Activated T-helper 2 cell treated with anti-CD3 and anti-CD28 coated beads, Interferon-gamma antibody, Interleukin-2, Interleukin-4, amounts not matched to agents 10 μg/mL and 5 μg/mL and 100 μg/mL, durations not matched to agents 14 hours and 24 hours and 36 hours (primary cell): ENCODE data around the gene FIZ1. TPM values are rescaled to one million over a fixed set of nuclear protein-coding genes. Genes with fewer than 3 reads are reported as not detected.
A peak's percentile ranks its signal among the peaks of the same experiment; 100 is the strongest.

Source experiments
- DNase-seq: peaks from one replicate; pipeline ENCODE4 v3.0.0; 2021; ENCODE audit warnings: low spot score
- H3K27ac Mint-ChIP-seq: one replicate; pipeline ENCODE4 v1.8.0; 2021; ENCODE audit warnings: mixed read lengths
- H3K27me3 Mint-ChIP-seq: one replicate; pipeline ENCODE4 v1.8.0; 2021; ENCODE audit warnings: low read depth, mixed read lengths
- H3K36me3 Mint-ChIP-seq: one replicate; pipeline ENCODE4 v1.8.0; 2021; ENCODE audit warnings: low read depth, mixed read lengths
- H3K4me1 Mint-ChIP-seq: one replicate; pipeline ENCODE4 v1.8.0; 2021; ENCODE audit warnings: low read depth, mixed read lengths
- H3K4me3 Mint-ChIP-seq: one replicate; pipeline ENCODE4 v1.8.0; 2021; ENCODE audit warnings: low read depth, mild to moderate bottlenecking, moderate library complexity, mixed read lengths
- H3K9me3 Mint-ChIP-seq: one replicate; pipeline ENCODE4 v1.8.0; 2021; ENCODE audit warnings: mixed read lengths
- intact Hi-C: fragments of 100-400 bp; cut with micrococcal nuclease; formaldehyde crosslinking; loops from one replicate; pipeline ENCODE4 v1.15.1; 2023
- total RNA-seq: library from RNA; stranded (reverse); gene quantifications from 2 replicates; pipeline ENCODE4 v1.2.3, GENCODE V29; 2022

FIZ1 gene
- total RNA-seq, 1 donor from 2014 or later, result 18.9 TPM

DNA sequence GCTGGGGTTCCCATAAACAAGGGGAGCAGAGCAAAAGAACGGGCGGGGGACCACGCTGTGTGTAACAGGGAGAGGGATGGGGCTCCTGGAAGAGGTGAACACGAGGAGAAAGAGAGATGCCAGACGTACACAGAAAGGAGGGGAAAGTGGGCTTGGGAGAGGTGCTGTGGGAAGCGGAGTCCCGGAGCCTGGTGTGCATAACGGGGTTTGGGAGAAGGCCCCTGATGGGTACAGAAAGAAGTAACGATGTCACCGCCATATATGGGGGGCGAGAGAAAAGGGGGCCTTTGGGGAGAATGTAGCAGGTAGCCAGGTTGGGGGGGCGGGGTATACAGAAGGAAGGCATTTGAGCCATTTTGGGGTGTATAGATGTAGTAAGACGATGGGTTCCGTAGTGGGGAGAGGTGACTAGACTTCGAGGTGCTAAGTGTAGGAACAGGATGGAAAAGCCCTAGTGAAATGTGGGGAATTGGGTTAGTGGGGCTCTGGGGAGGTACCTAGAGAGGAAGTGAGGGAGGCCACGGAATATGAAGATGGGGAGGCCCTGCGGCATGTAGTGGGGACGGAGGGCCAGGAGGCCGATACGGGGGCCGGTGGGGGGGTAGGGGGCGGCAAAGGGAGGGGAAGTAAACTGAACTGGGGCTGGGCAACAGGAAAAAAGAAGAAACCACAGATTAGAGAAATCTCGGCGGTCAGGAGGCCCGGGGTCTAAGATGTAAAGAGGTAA, 42.3 kb upstream of the FIZ1 start:
- H3K9me3 Mint-ChIP-seq, result no peaks in the 10 kb centered on the region
- H3K36me3 Mint-ChIP-seq, result peaks cover 62% of the 10 kb centered on the region
- H3K4me1 Mint-ChIP-seq, result peaks cover 38% of the 10 kb centered on the region
- H3K4me3 Mint-ChIP-seq, result peak overlapping the region; percentile 99
- peak; percentile 25 for DNase-seq
- H3K27ac Mint-ChIP-seq, result peak overlapping the region; percentile 95
- no peaks in the 10 kb centered on the region for H3K27me3 Mint-ChIP-seq
- intact Hi-C loops, result loop anchor here (5.0 to 10.0 kb wide), 3 partner anchors 36 to 387 kb away; partner anchors contain the start of genes EPN1, PPP6R1 and RPL28

DNA sequence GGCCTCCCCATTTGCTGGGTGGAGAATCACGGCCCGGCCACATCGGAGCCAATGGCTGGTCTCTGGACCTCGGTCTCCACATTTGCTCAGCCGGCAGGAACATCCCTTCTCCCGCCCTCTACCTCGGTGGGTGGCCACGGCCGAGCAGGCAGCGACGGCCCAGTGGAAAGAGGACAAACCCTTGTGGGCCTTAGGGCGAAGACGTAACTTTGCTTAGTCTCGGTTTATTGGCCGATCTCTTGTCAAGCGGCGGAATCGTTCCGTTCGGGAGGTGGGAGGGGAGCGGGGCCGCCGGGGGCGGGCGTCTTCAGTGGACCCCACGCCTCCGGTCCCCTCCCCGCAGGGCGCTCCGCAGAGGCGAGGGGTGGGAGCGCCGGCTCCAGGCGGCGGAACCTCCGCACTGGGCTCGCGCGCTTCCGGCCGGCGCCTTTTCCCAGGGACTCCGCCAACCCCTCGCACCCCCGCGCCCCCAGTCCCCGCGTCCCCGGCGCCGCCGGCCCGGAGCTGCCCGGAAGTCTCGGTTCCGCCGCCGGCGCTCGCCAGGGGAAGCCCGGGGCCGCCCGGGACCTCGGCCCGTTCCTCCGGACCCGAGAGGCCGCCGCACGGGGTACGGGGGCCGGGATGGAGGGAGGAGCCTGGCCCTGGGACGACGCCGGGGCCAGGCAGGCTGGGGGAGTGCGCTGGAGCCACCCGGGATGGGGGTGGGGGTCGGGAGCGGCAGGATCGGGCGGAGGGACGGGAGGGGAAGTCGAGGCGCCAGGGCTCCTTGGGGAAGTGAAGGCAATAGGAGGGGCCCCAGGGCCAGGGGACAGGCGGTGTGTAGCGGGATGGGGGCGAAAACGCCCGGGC, 41.5 kb upstream of the FIZ1 start, which contains the start of gene ZNF580:
TSS of gene ZNF580 (plus strand) at position 426 of the 849 bp plus-strand sequence. CDS start 1,507 bp downstream, outside the sequence.
- H3K9me3 Mint-ChIP-seq, result no peaks in the 10 kb centered on the region
- peak within 1 kb of the TSS; percentile 95 for H3K27ac Mint-ChIP-seq
- H3K27me3 Mint-ChIP-seq, result no peaks in the 10 kb centered on the region
- DNase-seq, result peak; percentile 51
- peaks cover 46% of the 10 kb centered on the region for H3K4me1 Mint-ChIP-seq
- intact Hi-C loops, result loop anchor here (5.0 to 10.0 kb wide), 3 partner anchors 36 to 386 kb away; partner anchors contain the start of genes EPN1, PPP6R1 and RPL28
- H3K36me3 Mint-ChIP-seq, result peaks cover 67% of the 10 kb centered on the region
- H3K4me3 Mint-ChIP-seq, result peak within 1 kb of the TSS; percentile 99

DNA sequence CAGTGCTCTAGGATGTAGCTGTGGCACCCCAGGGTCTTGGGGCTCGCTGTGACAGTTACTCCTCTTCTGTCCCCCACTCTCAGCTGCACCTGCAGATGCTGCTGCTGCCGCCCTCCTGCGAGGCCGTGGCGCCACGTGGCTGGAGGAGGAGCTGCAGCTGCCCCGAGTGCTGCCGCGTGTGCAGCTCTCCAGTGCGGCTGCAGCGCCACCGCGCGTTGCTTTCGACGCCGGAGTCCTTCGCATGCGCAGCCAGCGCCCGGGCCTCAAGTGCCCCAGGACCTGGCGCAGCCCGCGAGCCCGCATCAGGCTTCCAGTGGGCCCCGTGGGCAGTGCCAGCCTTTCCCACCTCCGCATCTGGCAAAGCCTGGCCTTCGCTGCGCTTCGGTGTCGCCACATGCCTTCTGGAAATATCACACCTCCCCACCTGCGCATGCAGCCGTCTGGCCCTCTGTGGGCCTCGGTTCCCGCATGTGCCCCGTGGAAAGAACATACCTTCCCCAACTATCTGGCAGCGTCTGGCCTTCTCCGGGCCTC, 40.8 kb upstream of the FIZ1 start:
- Mint-ChIP-seq H3K4me3 (peak overlapping the region; percentile 78), H3K9me3 (no peaks in the 10 kb centered on the region), H3K27ac (peak overlapping the region; percentile 84), H3K27me3 (no peaks in the 10 kb centered on the region), H3K36me3 (peaks cover 66% of the 10 kb centered on the region), H3K4me1 (peaks cover 45% of the 10 kb centered on the region)
- DNase-seq, result peak; percentile 63
- intact Hi-C loops, result loop anchor here (5.0 to 10.0 kb wide), 3 partner anchors 37 to 385 kb away; partner anchors contain the start of genes EPN1, PPP6R1 and RPL28

DNA sequence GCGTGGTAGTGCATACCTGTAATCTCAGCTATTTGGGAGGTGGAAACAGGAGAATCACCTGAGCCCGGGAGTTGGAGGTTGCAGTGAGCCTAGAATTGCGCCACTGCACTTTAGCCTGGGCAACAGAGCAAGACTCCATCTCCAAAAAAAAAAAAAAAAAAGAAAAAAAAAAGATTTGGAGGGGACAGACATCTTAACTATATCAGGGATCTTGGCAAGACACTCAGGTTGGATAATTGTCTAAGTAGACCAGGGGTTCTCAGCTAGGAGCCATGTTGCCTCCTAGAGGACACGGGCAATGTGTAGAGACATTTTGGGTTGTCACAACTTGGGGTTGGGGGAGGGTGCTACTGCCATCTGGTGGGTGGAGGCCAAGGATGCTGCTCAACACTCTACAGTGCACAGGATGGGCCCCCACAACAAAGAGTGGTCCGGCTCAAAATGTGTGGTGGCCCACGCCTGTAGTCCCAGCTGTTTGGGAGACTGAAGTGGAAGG, 39.6 kb upstream of the FIZ1 start:
- H3K36me3 Mint-ChIP-seq, result peaks cover 60% of the 10 kb centered on the region
- H3K27ac Mint-ChIP-seq, result peak overlapping the region; percentile 77
- no peaks in the 10 kb centered on the region for H3K27me3 Mint-ChIP-seq
- peak overlapping the region; percentile 60 for H3K4me3 Mint-ChIP-seq
- H3K4me1 Mint-ChIP-seq, result peaks cover 47% of the 10 kb centered on the region
- H3K9me3 Mint-ChIP-seq, result no peaks in the 10 kb centered on the region
- peak; percentile 54 for DNase-seq
- intact Hi-C loops, result no loop called here

DNA sequence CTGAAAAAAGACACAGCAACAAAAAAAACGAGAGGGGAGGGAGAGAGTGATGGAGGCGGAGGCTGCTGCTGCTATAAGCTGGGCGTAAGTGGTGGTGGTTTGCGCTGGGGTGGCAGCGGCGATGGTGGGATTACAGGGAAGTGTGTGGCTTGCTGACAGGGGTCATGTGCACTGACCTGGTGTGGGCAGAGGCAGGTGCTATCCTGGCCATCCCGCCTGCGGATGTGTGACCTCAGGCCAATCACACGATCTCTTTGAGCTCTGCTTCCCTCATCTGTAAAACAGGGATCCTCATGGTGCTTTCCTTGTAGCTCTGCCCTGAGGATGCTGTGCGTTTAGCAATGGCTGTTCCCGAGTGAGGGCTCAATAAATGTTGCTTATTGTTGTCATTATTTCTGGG, 38.2 kb upstream of the FIZ1 start:
- intact Hi-C loops, result no loop called here

DNA sequence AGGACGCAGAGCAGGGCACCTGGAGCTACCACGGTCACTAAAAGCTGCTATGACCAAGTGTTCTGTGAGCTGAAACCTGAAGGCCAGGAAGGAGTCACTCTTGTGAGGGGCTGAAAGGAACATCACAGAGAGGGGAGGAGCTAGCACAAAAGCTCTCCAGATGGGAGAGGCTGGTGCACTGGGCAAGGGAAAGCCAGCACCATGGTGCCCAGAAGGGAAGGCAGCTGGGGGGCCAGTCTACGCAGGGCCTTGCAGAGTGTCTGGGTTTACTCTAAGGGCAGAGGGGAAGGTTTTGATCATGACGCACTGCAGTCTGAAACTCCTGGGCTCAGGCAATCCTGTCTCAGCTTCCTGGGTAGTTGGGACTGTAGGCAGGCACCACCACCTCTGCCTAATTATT, 37.4 kb upstream of the FIZ1 start:
- H3K36me3 Mint-ChIP-seq, result peaks cover 46% of the 10 kb centered on the region
- no peaks in the 10 kb centered on the region for H3K9me3 Mint-ChIP-seq
- H3K27ac Mint-ChIP-seq, result peak overlapping the region; percentile 100
- peaks cover 45% of the 10 kb centered on the region for H3K4me1 Mint-ChIP-seq
- intact Hi-C loops, result no loop called here
- H3K27me3 Mint-ChIP-seq, result no peaks in the 10 kb centered on the region
- peak overlapping the region; percentile 99 for H3K4me3 Mint-ChIP-seq
- DNase-seq, result no peak

More for the DNA sequence above, 38.2 kb upstream of the FIZ1 start:
- Mint-ChIP-seq H3K4me3 (peak overlapping the region; percentile 99), H3K4me1 (peaks cover 41% of the 10 kb centered on the region), H3K27ac (peak overlapping the region; percentile 60), H3K36me3 (peaks cover 51% of the 10 kb centered on the region), H3K27me3 (no peaks in the 10 kb centered on the region), H3K9me3 (no peaks in the 10 kb centered on the region)
- no peak for DNase-seq

DNA sequence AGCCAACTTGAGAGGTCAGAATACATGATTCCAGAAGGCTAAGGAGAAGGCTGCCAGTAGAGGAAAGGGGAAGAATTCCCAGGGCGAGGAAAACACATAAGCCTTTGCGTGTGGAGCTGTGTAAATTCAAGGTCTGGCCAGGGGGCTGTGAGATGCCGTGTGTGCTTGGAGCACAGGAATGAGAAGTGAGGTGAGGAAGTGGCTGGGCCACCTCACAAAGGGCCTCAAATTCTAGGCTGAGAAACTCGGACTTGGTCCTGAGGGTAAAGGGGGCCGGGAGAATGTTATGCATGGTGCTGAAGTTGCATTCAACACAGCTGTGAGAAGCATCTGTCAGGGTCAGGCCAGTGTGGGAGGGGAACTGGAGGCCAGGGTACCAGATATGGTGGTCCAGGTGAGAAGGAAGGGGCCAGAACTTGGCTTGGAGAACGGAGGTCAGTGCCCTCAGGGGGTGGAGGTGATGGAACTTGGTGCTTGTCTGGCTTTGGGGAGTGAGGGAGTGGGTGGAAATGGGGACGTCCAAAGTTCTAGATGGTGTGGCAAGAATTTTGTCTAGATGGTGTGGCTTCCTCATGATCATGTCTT, 36.6 kb upstream of the FIZ1 start:
- intact Hi-C loops, result loop anchor here (1.0 kb wide), 1 partner anchor 7 kb away; the partner anchor contains the start of gene ZNF581
- H3K27ac Mint-ChIP-seq, result peak overlapping the region; percentile 100
- H3K4me3 Mint-ChIP-seq, result peak overlapping the region; percentile 99
- H3K4me1 Mint-ChIP-seq, result peaks cover 47% of the 10 kb centered on the region
- no peak for DNase-seq
- H3K9me3 Mint-ChIP-seq, result no peaks in the 10 kb centered on the region
- peaks cover 42% of the 10 kb centered on the region for H3K36me3 Mint-ChIP-seq
- H3K27me3 Mint-ChIP-seq, result no peaks in the 10 kb centered on the region

DNA sequence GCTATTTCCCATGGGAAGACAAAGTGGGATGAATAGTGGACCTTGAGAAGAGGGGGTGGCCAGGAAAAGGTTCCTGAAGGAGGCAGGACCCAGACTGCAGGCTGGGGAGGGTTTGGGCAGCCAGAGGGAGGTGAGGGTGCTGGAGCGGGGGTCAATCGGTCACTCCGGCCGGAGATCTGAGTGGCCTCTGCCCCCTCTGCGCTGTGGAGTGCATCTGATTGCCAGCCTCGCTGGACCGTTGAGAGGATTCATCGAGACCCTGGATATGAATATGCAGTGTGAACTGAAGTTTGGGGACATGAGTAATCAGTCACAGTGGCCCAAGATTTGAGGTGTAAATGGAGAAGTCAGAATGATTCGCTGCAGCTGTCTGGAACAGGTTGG, 36.0 kb upstream of the FIZ1 start:
- intact Hi-C loops, result loop anchor here (1.0 kb wide), 1 partner anchor 8 kb away; the partner anchor contains the start of gene ZNF581
- no peaks in the 10 kb centered on the region for H3K9me3 Mint-ChIP-seq
- peak overlapping the region; percentile 99 for H3K4me3 Mint-ChIP-seq
- peaks cover 44% of the 10 kb centered on the region for H3K4me1 Mint-ChIP-seq
- peak overlapping the region; percentile 100 for H3K27ac Mint-ChIP-seq
- H3K27me3 Mint-ChIP-seq, result no peaks in the 10 kb centered on the region
- peaks cover 39% of the 10 kb centered on the region for H3K36me3 Mint-ChIP-seq
- no peak for DNase-seq

DNA sequence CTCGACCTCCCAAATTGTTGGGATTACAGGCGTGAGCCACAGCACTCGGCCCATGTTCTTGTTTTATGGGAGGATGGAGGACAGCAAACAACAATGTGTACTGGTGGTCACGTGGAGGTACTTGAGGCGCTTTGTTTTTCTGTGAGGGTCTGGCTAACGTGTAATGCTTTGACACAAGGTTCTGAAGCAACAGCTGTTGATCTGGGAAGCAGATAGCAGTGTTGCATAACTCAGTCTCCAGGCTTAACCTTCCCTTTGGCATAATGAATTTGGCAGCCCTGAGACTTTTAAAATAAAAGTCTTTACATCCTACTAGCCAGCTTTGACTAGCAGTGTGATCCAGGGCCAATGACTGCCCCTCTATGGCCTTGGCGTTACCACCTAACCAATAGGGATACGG, 34.5 kb upstream of the FIZ1 start:
- Mint-ChIP-seq H3K27me3 (no peaks in the 10 kb centered on the region), H3K4me3 (no peak overlapping the region), H3K4me1 (peaks cover 40% of the 10 kb centered on the region), H3K9me3 (no peaks in the 10 kb centered on the region), H3K36me3 (peaks cover 29% of the 10 kb centered on the region), H3K27ac (no peak overlapping the region)
- intact Hi-C loops, result loop anchor here (5.0 kb wide), 2 partner anchors 172 to 173 kb away; partner anchors contain the start of genes C19orf85 and ISOC2
- DNase-seq, result no peak

DNA sequence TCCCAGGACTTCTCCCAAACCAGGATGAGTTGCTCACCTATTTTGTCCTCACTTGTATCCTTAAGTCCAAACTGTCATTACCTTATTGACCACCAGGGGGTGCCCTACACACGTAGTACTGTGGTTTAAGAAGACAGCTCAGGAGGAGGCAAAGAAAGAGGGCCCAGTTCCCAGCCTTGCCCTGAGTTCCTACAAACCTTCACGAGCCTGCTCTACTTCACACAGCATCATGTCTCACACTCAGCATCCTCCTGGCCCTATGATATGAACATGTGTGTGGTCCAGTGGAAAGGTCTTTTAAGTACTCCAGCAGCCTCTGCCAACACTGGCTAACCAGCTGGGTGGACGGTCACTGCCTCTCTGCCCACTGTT, 33.1 kb upstream of the FIZ1 start:
- peak overlapping the region; percentile 30 for H3K27ac Mint-ChIP-seq
- H3K36me3 Mint-ChIP-seq, result peaks cover 21% of the 10 kb centered on the region
- H3K27me3 Mint-ChIP-seq, result peaks cover 4% of the 10 kb centered on the region
- H3K4me3 Mint-ChIP-seq, result no peak overlapping the region
- peak; percentile 74 for DNase-seq
- no peaks in the 10 kb centered on the region for H3K9me3 Mint-ChIP-seq
- peaks cover 33% of the 10 kb centered on the region for H3K4me1 Mint-ChIP-seq
- intact Hi-C loops, result loop anchor here (1.0 to 5.0 kb wide), 3 partner anchors 21 to 175 kb away; partner anchors contain the start of genes C19orf85 and ISOC2

DNA sequence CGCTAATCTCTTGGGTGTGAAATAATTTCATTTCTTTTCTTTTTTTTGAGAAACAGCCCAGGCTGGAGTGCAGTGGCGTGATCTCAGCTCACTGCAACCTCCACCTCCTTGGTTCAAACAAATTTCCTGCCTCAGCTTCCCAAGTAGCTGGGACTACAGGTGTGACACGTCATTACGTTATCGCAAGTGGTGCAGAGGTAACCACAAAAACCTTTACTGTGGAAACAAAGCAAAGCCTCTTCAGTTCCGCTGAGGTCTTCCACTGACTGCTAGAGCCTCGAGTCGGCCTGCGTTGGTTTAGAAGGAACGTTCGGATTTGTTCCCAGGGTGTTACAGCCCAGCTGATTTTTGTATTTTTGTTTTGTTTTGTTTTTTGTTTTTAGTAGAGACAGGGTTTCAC, 27.0 kb upstream of the FIZ1 start:
- Mint-ChIP-seq H3K27me3 (peaks cover 6% of the 10 kb centered on the region), H3K27ac (no peak overlapping the region), H3K4me1 (peaks cover 28% of the 10 kb centered on the region), H3K4me3 (peak overlapping the region; percentile 57), H3K9me3 (no peaks in the 10 kb centered on the region), H3K36me3 (peaks cover 5% of the 10 kb centered on the region)
- DNase-seq, result peak; percentile 61
- intact Hi-C loops, result loop anchor here (5.0 to 10.0 kb wide), 2 partner anchors 39 to 512 kb away; partner anchors contain the start of gene PPP1R12C

DNA sequence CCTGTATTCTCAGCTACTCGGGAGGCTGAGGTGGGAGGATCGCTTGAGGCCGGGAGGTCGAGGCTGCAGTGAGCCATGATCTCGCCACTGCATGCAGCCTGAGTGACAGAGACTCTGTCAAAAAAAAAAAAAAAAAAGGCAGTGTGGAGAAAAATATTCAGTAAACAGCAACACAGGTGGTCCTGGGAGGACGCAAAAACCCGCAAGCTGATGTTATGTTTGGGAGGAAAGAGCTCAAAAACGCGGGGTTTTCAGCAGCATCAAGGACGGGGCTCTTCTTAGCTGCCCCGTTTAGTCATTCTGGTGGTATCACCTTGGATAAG, 25.6 kb upstream of the FIZ1 start:
- intact Hi-C loops, result loop anchor here (5.0 to 10.0 kb wide), 2 partner anchors 38 to 510 kb away; partner anchors contain the start of gene PPP1R12C

More for the DNA sequence above, 25.6 kb upstream of the FIZ1 start:
- no peak for DNase-seq
- peaks cover 36% of the 10 kb centered on the region for H3K4me1 Mint-ChIP-seq
- H3K36me3 Mint-ChIP-seq, result peaks cover 13% of the 10 kb centered on the region
- H3K27ac Mint-ChIP-seq, result peak overlapping the region; percentile 98
- H3K9me3 Mint-ChIP-seq, result no peaks in the 10 kb centered on the region
- peaks cover 6% of the 10 kb centered on the region for H3K27me3 Mint-ChIP-seq
- H3K4me3 Mint-ChIP-seq, result peak overlapping the region; percentile 89
